GM12891 (cell line): Measurements from ENCODE around the gene AGER.
"Not testable (repeated sequence)": the region's sequence is repeated elsewhere in the genome, so short reads cannot be mapped to it uniquely, and the experiment has no call there.

Experiments used
- POLR2A ChIP-seq: IDR thresholded peaks from 2 replicates; pipeline ENCODE4 v1.6.1; 2011; ENCODE audit warnings: low read depth, low read length, control low read depth
- POLR2AphosphoS5 ChIP-seq: IDR thresholded peaks from 2 replicates; pipeline ENCODE4 v1.6.1; 2011; ENCODE audit warnings: low read depth, low read length, control low read depth
- TAF1 ChIP-seq: IDR thresholded peaks from 2 replicates; pipeline ENCODE4 v1.6.1; 2011; ENCODE audit warnings: low read depth, low read length, control low read depth

DNA sequence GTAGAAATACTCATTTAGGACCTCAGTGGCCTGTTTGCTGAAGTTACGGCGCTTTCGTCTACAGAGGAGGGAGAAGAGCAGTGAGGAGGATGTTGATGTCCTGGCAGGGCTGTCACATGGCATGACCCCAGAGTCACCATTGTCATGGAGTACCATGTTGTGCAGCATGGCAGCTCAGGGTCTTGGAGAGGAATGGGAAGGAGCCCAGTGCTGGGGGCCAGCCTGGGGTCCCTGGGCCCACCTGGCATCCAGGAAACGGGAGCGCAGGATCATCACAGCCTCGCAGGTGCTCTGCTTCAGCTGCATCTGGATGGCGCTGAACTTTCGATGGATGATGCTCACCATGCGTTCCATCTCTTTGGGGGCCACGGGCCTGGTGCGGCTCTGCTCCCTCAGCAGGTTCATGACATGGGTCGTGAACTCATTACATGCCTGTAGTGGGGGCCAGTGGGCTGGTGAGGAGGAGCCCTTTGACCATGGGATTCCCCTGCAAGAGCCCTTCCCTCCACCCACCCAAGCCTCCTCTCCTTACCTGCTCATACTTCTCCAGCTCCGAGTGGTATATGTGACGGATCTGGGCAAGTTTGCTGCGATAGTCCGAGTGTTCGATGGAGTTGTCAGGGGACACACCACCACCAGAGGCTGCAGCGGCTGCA, 3.8 kb upstream of the AGER start:
- not testable (repeated sequence) for TF ChIP-seq POLR2A, POLR2AphosphoS5, TAF1
